ENCODE measurements around the gene PPP1R1B. TPM values are rescaled to one million over a fixed set of nuclear protein-coding genes. Genes with fewer than 3 reads are reported as not detected.

Gene PPP1R1B
- total RNA-seq, 1 donor from 2014 or later: 9.3 TPM

GRCh38 chr17:39607057-39607850 lies 19.5 kb upstream of the PPP1R1B start:
- Histone ChIP-seq H3K36me3 (no peaks in the 10 kb centered on the region), H3K4me1 (peaks cover 34% of the 10 kb centered on the region), H3K9me3 (no peaks in the 10 kb centered on the region), H3K27me3 (peaks cover 36% of the 10 kb centered on the region), H3K27ac (no peak overlapping the region), H3K4me3 (peak overlapping the region in 1 of 2 donors; percentile 18)
- intact Hi-C loops (cut with DNase I): no loop called here
- no peak for TF ChIP-seq POLR2A (IDR thresholded peaks at IDR 0.05)
- TF ChIP-seq CTCF (IDR thresholded peaks at IDR 0.05): no peak
- no peak for DNase-seq (ENCODE audit: extremely low spot score in 2 of 2)

GRCh38 chr17:39607851-39608130 lies 19.0 kb upstream of the PPP1R1B start, which contains the start of gene NEUROD2:
Gene NEUROD2 (minus strand): TSS chr17:39607920. CDS start chr17:39606599, 1,321 bp downstream.
- Histone ChIP-seq H3K36me3 (no peaks in the 10 kb centered on the region), H3K9me3 (no peaks in the 10 kb centered on the region), H3K27me3 (peaks cover 36% of the 10 kb centered on the region), H3K27ac (no peak within 1 kb of the TSS), H3K4me1 (peaks cover 34% of the 10 kb centered on the region), H3K4me3 (peak within 1 kb of the TSS; percentile 9 to 18)
- intact Hi-C loops (cut with DNase I): no loop called here
- DNase-seq (ENCODE audit: extremely low spot score in 2 of 2): no peak
- TF ChIP-seq CTCF (IDR thresholded peaks at IDR 0.05) (no peak), POLR2AphosphoS5 (IDR thresholded peaks at IDR 0.05; ENCODE audit: insufficient read depth in 1 of 2, low read depth in 1 of 2) (no peak), POLR2A (IDR thresholded peaks at IDR 0.05) (no peak)

GRCh38 chr17:39608142-39608981 lies 18.4 kb upstream of the PPP1R1B start:
- intact Hi-C loops (cut with DNase I): no loop called here
- Histone ChIP-seq H3K9me3 (no peaks in the 10 kb centered on the region), H3K36me3 (no peaks in the 10 kb centered on the region), H3K4me1 (peaks cover 34% of the 10 kb centered on the region), H3K4me3 (no peak overlapping the region), H3K27me3 (peaks cover 36% of the 10 kb centered on the region), H3K27ac (no peak overlapping the region)
- no peak for TF ChIP-seq CTCF (IDR thresholded peaks at IDR 0.05)
- no peak for TF ChIP-seq POLR2A (IDR thresholded peaks at IDR 0.05)
- no peak for TF ChIP-seq POLR2AphosphoS5 (IDR thresholded peaks at IDR 0.05; ENCODE audit: insufficient read depth in 1 of 2, low read depth in 1 of 2)
- DNase-seq (ENCODE audit: extremely low spot score in 2 of 2): no peak

- Histone ChIP-seq H3K4me3 (no peak overlapping the region), H3K27me3 (peaks cover 28% of the 10 kb centered on the region), H3K36me3 (no peaks in the 10 kb centered on the region), H3K4me1 (peaks cover 34% of the 10 kb centered on the region), H3K27ac (no peak overlapping the region), H3K9me3 (no peaks in the 10 kb centered on the region)
- TF ChIP-seq POLR2A (IDR thresholded peaks at IDR 0.05) (no peak), POLR2AphosphoS5 (IDR thresholded peaks at IDR 0.05; ENCODE audit: insufficient read depth in 1 of 2, low read depth in 1 of 2) (no peak), CTCF (IDR thresholded peaks at IDR 0.05) (no peak)
- intact Hi-C loops (cut with DNase I): no loop called here
- DNase-seq (ENCODE audit: extremely low spot score in 2 of 2): no peak
These were observed 17.2 kb upstream of the PPP1R1B start for GRCh38 chr17:39609416-39610025.

Data from vagina (tissue), 2 donors.